ENCODE data around the gene NSD2. TPM values are rescaled to one million over a fixed set of nuclear protein-coding genes. Genes with fewer than 3 reads are reported as not detected.

NSD2 gene
- total and polyA plus RNA-seq, 3 donors from 2014 or later, result 108 to 144 (median 124) TPM

DNA sequence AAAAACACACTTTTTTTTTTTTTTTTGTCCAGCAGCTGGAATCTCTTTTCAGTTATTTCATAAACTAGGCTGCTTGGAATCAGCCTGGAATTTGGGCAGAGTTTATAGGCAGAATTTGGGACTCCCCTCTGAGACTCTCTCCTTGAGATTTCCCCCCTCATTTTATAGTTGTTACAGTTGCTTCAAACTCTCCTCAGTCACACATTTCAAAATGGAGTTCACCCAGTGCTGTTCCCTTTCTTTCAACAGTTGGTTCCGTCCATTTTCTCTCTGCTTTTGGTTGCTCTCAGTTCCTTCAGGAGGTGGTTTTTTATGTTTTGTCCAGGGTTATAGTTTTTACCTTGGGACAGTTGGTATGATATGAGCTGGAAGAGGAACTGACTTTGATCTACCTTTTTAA is 27.5 kb downstream of the NSD2 start:
- no peak overlapping the region for H3K27ac ChIP-seq
- 74 to 76% methylated on average over 1 of the region's 1 CpG for WGBS, 2 donors
- H3K27me3 ChIP-seq, result no peaks in the 10 kb centered on the region
- H3K9me3 ChIP-seq, result no peaks in the 10 kb centered on the region
- no peak for DNase-seq
- H3K4me1 ChIP-seq, result no peaks in the 10 kb centered on the region
- TF ChIP-seq, protein P1, sequence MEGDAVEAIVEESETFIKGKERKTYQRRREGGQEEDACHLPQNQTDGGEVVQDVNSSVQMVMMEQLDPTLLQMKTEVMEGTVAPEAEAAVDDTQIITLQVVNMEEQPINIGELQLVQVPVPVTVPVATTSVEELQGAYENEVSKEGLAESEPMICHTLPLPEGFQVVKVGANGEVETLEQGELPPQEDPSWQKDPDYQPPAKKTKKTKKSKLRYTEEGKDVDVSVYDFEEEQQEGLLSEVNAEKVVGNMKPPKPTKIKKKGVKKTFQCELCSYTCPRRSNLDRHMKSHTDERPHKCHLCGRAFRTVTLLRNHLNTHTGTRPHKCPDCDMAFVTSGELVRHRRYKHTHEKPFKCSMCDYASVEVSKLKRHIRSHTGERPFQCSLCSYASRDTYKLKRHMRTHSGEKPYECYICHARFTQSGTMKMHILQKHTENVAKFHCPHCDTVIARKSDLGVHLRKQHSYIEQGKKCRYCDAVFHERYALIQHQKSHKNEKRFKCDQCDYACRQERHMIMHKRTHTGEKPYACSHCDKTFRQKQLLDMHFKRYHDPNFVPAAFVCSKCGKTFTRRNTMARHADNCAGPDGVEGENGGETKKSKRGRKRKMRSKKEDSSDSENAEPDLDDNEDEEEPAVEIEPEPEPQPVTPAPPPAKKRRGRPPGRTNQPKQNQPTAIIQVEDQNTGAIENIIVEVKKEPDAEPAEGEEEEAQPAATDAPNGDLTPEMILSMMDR (IDR thresholded peaks at IDR 0.05), result no peak
- TF ChIP-seq POLR2A (IDR thresholded peaks at IDR 0.05), result no peak
- intact Hi-C loops (cut with DNase I; ENCODE audit: low total_unique reads), result no loop called here
- H3K36me3 ChIP-seq (ENCODE audit: low read depth, missing control alignments), result no peaks in the 10 kb centered on the region
- H3K4me3 ChIP-seq, result no peak overlapping the region

DNA sequence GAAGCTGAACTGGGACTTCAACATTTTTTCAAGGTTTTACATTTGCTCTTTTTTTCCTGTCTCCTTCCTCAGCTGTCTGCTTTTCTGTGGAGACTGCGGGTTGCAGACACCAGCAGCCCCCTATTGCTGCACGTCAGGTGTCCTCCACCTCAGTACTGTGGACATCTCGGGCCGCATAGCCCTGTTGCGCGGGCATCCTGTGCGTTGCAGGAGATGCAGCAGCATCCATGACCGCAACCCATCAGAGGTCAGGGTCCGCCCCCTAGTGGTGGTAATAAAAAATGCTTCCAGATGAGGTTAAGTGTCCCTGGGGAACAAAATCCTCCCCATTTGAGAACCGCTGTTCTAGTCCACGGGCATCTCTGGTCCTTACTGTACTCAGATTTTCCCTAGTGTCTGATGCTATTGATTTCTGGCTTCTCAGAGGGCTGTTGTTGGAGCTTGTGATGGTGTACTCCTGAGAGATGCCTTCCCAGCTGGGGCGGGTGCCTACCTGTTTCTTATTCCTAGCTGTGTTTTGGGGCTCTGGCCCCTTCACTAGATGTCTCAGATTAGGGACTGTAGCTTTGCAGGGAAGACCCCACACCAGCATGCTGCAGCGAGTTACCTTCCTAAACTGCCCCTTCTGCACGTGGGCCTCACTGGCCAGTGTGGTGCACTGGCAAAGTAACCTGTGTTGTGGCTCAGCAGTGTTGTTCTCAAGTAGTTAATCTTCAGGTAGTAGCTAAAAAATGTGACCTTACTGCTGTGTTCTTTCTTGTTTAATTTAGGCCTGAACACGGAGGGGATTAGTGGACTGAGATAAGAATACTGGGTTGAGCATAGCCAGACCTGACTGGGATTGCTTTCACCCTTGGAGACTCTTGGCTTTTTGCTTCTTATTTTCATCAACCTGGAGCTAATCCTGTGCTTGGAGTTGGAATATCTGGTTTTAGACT is 28.2 kb downstream of the NSD2 start:
- intact Hi-C loops (cut with DNase I; ENCODE audit: low total_unique reads), result loop anchor here (10.0 kb wide), 1 partner anchor 145 kb away; no protein-coding TSS in a partner anchor

DNA sequence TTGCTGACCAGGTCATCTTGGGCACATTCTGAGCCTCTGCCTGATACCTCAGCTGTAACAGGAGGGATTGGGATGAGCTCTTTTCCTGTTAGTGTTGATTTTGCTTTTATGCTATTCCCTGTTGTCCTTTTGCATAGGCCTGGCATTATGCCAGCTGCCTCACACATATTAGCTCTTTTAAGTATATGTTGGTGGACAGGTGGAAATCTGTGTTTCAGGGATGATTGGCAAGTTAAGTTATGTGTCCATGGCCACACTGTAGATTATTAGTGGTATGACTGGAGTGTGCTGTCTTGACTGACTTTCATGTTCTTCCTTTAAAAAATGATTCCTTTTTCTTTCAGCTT is 28.9 kb downstream of the NSD2 start:
- no peak overlapping the region for H3K27ac ChIP-seq
- no peak overlapping the region for H3K4me3 ChIP-seq
- H3K4me1 ChIP-seq, result no peaks in the 10 kb centered on the region
- H3K9me3 ChIP-seq, result no peaks in the 10 kb centered on the region
- H3K27me3 ChIP-seq, result no peaks in the 10 kb centered on the region
- no peaks in the 10 kb centered on the region for H3K36me3 ChIP-seq (ENCODE audit: low read depth, missing control alignments)
- no peak for TF ChIP-seq POLR2A (IDR thresholded peaks at IDR 0.05)
- TF ChIP-seq, protein P1 (IDR thresholded peaks at IDR 0.05), result no peak
- intact Hi-C loops (cut with DNase I; ENCODE audit: low total_unique reads), result loop anchor here (10.0 kb wide), 1 partner anchor 145 kb away; no protein-coding TSS in a partner anchor
- DNase-seq, result no peak

More for the DNA sequence above, 28.2 kb downstream of the NSD2 start:
- H3K4me3 ChIP-seq, result no peak overlapping the region
- peak; percentile 78 for DNase-seq
- no peaks in the 10 kb centered on the region for H3K27me3 ChIP-seq
- 36 to 38% methylated on average over 12 to 15 of the region's 15 CpGs for WGBS, 2 donors
- no peaks in the 10 kb centered on the region for H3K36me3 ChIP-seq (ENCODE audit: low read depth, missing control alignments)
- no peak for TF ChIP-seq POLR2A (IDR thresholded peaks at IDR 0.05)
- TF ChIP-seq, protein P1 (IDR thresholded peaks at IDR 0.05), result peak; percentile 84 to 94 (median 88)
- no peaks in the 10 kb centered on the region for H3K4me1 ChIP-seq
- no peak overlapping the region for H3K27ac ChIP-seq
- H3K9me3 ChIP-seq, result no peaks in the 10 kb centered on the region

GRCh38 chr4:1900624-1901023 is 29.4 kb downstream of the NSD2 start:
- no peak for TF ChIP-seq POLR2A (IDR thresholded peaks at IDR 0.05)
- TF ChIP-seq, protein P1 (IDR thresholded peaks at IDR 0.05), result no peak
- no peaks in the 10 kb centered on the region for H3K9me3 ChIP-seq
- intact Hi-C loops (cut with DNase I; ENCODE audit: low total_unique reads), result loop anchor here (10.0 kb wide), 1 partner anchor 146 kb away; no protein-coding TSS in a partner anchor
- no peaks in the 10 kb centered on the region for H3K36me3 ChIP-seq (ENCODE audit: low read depth, missing control alignments)
- H3K27ac ChIP-seq, result no peak overlapping the region
- WGBS, 2 donors, result 88 to 92% methylated on average over 16 of the region's 16 CpGs
- H3K4me1 ChIP-seq, result no peaks in the 10 kb centered on the region
- H3K4me3 ChIP-seq, result no peak overlapping the region
- no peak for DNase-seq
- no peaks in the 10 kb centered on the region for H3K27me3 ChIP-seq

Measured in testis (tissue), 3 donors.